Hepatocyte (in vitro differentiated cells): ENCODE data around the gene LPAR1. TPM values are rescaled to one million over a fixed set of nuclear protein-coding genes. Genes with fewer than 3 reads are reported as not detected.
"Not testable (repeated sequence)": the region's sequence is repeated elsewhere in the genome, so short reads cannot be mapped to it uniquely, and the experiment has no call there.

Experiments used
- DNase-seq: peaks from one replicate; pipeline ENCODE4 v3.0.0-alpha.2; 2016; ENCODE audit warnings: low spot score
- H2AFZ ChIP-seq: fragments of 200-600 bp; sonication (generic); 2 replicates; pipeline ENCODE4 v1.6.0; 2016; ENCODE audit warnings: antibody characterized with exemption, mild to moderate bottlenecking
- H3K27ac ChIP-seq: fragments of 200-600 bp; sonication (generic); 2 replicates; pipeline ENCODE4 v1.5.1; 2016; ENCODE audit warnings: mild to moderate bottlenecking
- H3K27me3 ChIP-seq: fragments of 200-600 bp; sonication (generic); 2 replicates; pipeline ENCODE4 v1.6.1; 2016
- H3K36me3 ChIP-seq: fragments of 200-600 bp; sonication (generic); replicated peaks from 2 replicates; pipeline ENCODE4 v1.5.1; 2016; ENCODE audit warnings: low read depth; ENCODE audit not compliant: insufficient read depth
- H3K4me1 ChIP-seq: fragments of 200-600 bp; sonication (generic); 2 replicates; pipeline ENCODE4 v1.5.1; 2016; ENCODE audit warnings: mild to moderate bottlenecking, moderate library complexity; ENCODE audit not compliant: insufficient read depth
- H3K4me2 ChIP-seq: fragments of 200-600 bp; sonication (generic); 2 replicates; pipeline ENCODE4 v1.6.0; 2016
- H3K4me3 ChIP-seq: fragments of 200-600 bp; sonication (generic); 2 replicates; pipeline ENCODE4 v1.5.1; 2016; ENCODE audit warnings: mild to moderate bottlenecking
- H3K79me2 ChIP-seq: fragments of 200-600 bp; sonication (generic); 2 replicates; pipeline ENCODE4 v1.6.0; 2017; ENCODE audit warnings: mild to moderate bottlenecking
- H3K9me2 ChIP-seq: fragments of 200-600 bp; sonication (generic); replicated peaks from 2 replicates; pipeline ENCODE4 v1.6.0; 2017; ENCODE audit warnings: mild to moderate bottlenecking; ENCODE audit not compliant: insufficient read depth
- H3K9me3 ChIP-seq: fragments of 200-600 bp; sonication (generic); 2 replicates; pipeline ENCODE4 v1.5.1; 2016; ENCODE audit warnings: low read depth, mild to moderate bottlenecking
- H4K20me1 ChIP-seq: fragments of 200-600 bp; sonication (generic); 2 replicates; pipeline ENCODE4 v1.6.0; 2016; ENCODE audit warnings: mild to moderate bottlenecking; ENCODE audit not compliant: insufficient read depth, poor library complexity, severe bottlenecking
- EZH2 ChIP-seq: fragments of 200-600 bp; sonication (generic); IDR thresholded peaks from 2 replicates; pipeline ENCODE4 v1.6.1; 2016; ENCODE audit warnings: antibody characterized with exemption, mild to moderate bottlenecking, borderline replicate concordance
- EZH2phosphoT487 ChIP-seq: fragments of 200-600 bp; sonication (generic); IDR thresholded peaks from one replicate; pipeline ENCODE4 v1.6.1; 2018; ENCODE audit warnings: antibody characterized with exemption, mild to moderate bottlenecking, low read depth, moderate library complexity; ENCODE audit not compliant: unreplicated experiment, severe bottlenecking
- WGBS: methylation state at CpG from one replicate; pipeline ENCODE4 v1.1.6; 2016; ENCODE audit warnings: low lambda C conversion rate; ENCODE audit errors: missing lambda C conversion rate; 5-methylcytosine and 5-hydroxymethylcytosine counted together
- polyA plus RNA-seq: library from polyadenylated mRNA; unstranded; fragments of >200 nt; fragmentation: Nextera tagmentation; extraction: Ambion mirVana; gene quantifications from 2 replicates; pipeline ENCODE4 v1.2.1, GENCODE V29; 2016
- total RNA-seq: library from RNA; depleted of rRNA; stranded (reverse); fragments of >200 nt; gene quantifications from 2 replicates; pipeline ENCODE4 v1.2.3, GENCODE V29; 2014
- TF ChIP-seq, protein P1 (sequence below): fragments of 200-600 bp; sonication (generic); IDR thresholded peaks from 2 replicates; pipeline ENCODE4 v1.5.1; 2016; ENCODE audit warnings: antibody characterized with exemption, mild to moderate bottlenecking; ENCODE audit not compliant: poor library complexity

The LPAR1 gene
- total and polyA plus RNA-seq, 2 experiments from 2014 or later: 20.2 to 36.8 TPM

DNA sequence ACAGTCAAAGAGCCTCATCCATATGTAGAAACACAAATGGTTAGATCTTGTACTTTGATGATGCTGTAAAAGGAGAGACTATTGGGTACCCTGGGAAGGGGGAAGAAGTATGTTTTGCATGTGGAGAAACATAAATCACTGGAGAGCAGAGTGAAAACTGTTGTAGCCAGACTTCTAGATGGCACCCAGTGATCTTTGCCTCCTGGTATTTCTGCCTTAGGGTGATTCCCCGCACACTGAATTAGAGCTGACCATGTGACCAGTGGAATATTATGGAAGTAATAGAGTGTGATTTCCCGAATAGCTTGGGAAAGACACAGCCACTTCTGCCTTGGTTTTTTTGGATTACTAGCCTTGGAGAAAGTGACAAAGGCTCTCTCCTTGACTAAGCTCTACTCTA lies 174.3 kb downstream of the LPAR1 start:
- H3K4me1 ChIP-seq: no peaks in the 10 kb centered on the region
- 84% methylated on average over 2 of the region's 2 CpGs for WGBS
- H3K27me3 ChIP-seq: no peaks in the 10 kb centered on the region

DNA sequence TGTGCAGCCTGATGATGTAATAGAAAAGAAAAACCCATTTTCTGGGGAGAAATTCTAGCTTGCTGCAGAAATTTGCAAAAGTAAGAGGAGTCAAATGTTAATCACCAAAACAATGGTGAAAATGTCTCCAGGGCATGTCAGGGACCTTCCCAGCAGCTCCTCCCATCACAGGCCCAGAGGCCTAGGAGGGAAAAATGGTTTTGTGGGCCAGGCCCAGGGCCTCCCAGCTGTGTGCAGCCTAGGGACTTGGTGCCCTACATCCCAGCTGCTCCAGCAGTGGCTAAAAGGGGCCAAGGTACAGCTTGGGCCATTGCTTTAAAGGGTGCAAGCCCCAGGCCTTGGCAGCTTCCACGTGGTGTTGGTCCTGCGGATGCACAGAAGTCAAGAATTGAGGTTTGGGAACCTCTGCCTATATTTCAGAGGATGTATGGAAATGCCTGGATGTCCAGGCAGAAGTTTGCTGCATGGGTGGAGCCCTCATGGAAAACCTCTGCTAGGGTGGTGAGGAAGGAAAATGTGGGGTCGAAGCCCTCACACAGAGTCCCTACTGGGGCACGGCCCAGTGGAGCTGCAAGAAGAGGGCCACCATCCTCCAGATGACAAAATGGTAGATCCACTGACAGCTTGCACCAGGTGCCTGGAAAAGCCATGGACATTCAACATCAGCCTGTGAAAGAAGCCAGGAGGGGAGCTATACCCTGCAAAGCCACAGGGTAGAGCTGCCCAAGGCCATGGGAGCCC lies 176.7 kb downstream of the LPAR1 start:
- H3K9me3 ChIP-seq, H3K79me2 ChIP-seq, H3K27me3 ChIP-seq, H3K36me3 ChIP-seq, H3K4me3 ChIP-seq, H3K9me2 ChIP-seq, H2AFZ ChIP-seq, H3K4me2 ChIP-seq, DNase-seq, H3K27ac ChIP-seq, H4K20me1 ChIP-seq, H3K4me1 ChIP-seq: not testable (repeated sequence)
- WGBS: 87% methylated on average over 4 of the region's 4 CpGs

More for the DNA sequence above, 174.3 kb downstream of the LPAR1 start:
- H3K9me3 ChIP-seq: no peaks in the 10 kb centered on the region
- no peak for DNase-seq
- no peaks in the 10 kb centered on the region for H4K20me1 ChIP-seq
- no peak overlapping the region for H3K4me3 ChIP-seq
- H3K9me2 ChIP-seq: no peaks in the 10 kb centered on the region
- no peaks in the 10 kb centered on the region for H3K36me3 ChIP-seq
- TF ChIP-seq EZH2phosphoT487: no peak
- TF ChIP-seq EZH2: no peak
- TF ChIP-seq, protein P1, sequence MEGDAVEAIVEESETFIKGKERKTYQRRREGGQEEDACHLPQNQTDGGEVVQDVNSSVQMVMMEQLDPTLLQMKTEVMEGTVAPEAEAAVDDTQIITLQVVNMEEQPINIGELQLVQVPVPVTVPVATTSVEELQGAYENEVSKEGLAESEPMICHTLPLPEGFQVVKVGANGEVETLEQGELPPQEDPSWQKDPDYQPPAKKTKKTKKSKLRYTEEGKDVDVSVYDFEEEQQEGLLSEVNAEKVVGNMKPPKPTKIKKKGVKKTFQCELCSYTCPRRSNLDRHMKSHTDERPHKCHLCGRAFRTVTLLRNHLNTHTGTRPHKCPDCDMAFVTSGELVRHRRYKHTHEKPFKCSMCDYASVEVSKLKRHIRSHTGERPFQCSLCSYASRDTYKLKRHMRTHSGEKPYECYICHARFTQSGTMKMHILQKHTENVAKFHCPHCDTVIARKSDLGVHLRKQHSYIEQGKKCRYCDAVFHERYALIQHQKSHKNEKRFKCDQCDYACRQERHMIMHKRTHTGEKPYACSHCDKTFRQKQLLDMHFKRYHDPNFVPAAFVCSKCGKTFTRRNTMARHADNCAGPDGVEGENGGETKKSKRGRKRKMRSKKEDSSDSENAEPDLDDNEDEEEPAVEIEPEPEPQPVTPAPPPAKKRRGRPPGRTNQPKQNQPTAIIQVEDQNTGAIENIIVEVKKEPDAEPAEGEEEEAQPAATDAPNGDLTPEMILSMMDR: no peak
- no peak overlapping the region for H3K27ac ChIP-seq
- no peak overlapping the region for H3K4me2 ChIP-seq
- no peaks in the 10 kb centered on the region for H3K79me2 ChIP-seq
- H2AFZ ChIP-seq: no peak overlapping the region

DNA sequence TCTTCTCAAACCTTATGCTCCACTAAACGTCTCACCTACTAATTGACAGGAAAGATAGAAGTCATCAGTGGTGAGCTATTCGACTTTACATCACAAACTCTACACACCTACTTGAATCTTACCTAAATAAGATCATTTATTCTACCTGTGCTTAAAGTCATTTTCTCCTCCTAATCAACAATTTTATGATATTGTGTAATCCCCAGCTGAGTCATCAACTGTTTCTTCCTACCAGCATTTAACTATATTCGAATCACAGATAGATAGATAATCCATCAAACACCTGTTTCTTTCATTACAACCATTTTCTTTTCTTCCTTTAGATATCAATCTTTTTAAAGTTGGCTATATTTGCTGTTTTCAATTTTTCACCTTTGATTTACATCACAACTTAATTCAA lies 181.5 kb downstream of the LPAR1 start:
- no peaks in the 10 kb centered on the region for H3K79me2 ChIP-seq
- 86% methylated on average over 3 of the region's 3 CpGs for WGBS
- no peak overlapping the region for H3K27ac ChIP-seq
- no peaks in the 10 kb centered on the region for H4K20me1 ChIP-seq
- H3K9me3 ChIP-seq: no peaks in the 10 kb centered on the region
- H3K4me3 ChIP-seq: no peak overlapping the region
- DNase-seq: no peak
- H3K4me2 ChIP-seq: no peak overlapping the region
- no peaks in the 10 kb centered on the region for H3K27me3 ChIP-seq
- H3K4me1 ChIP-seq: no peaks in the 10 kb centered on the region
- TF ChIP-seq EZH2 (no peak), EZH2phosphoT487 (no peak)
- TF ChIP-seq, protein P1: no peak
- no peak overlapping the region for H2AFZ ChIP-seq
- H3K9me2 ChIP-seq: no peaks in the 10 kb centered on the region
- H3K36me3 ChIP-seq: no peaks in the 10 kb centered on the region

DNA sequence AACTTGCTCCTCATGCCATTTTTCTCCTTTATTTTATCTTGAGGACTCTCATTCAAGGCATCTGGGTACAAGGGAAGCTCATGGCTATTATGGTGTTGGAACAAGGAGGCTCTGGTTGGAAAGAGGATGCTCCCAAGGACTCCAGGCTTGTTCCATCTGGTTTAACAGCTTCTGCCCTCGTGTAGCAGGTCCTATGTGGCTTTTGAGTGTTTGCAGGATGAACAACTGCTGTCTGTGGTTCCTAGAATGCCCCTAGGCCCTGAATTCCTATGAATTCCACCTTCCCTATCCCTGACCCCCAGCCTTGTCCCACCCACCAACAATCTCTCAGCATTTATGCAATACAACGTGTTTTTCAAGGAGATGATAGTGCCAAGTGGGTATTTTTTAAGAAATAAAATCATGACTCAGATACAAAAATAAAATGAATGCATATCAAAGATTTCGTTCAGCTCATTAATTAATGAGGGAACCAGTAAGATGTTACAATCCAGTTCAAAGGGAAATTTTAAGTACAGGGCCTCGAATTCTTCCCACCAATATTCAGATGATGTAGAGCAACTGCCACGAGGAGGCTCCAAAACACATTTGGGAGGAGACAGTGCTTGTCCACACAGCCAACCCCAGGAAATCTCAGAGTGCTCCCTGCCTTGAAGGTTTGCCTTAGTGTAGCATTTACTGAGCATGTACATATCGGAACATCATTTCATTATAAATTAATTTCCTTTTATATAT lies 187.7 kb downstream of the LPAR1 start:
- Histone ChIP-seq H3K9me3 (no peaks in the 10 kb centered on the region), H3K27ac (no peak overlapping the region), H3K27me3 (no peaks in the 10 kb centered on the region), H3K4me1 (no peaks in the 10 kb centered on the region), H3K79me2 (no peaks in the 10 kb centered on the region), H3K9me2 (no peaks in the 10 kb centered on the region), H2AFZ (no peak overlapping the region), H4K20me1 (no peaks in the 10 kb centered on the region), H3K36me3 (no peaks in the 10 kb centered on the region), H3K4me3 (no peak overlapping the region), H3K4me2 (no peak overlapping the region)
- no peak for DNase-seq
- 83% methylated on average over 6 of the region's 6 CpGs for WGBS
- TF ChIP-seq EZH2phosphoT487 (no peak), EZH2 (no peak)
- TF ChIP-seq, protein P1: no peak
